Uterus (tissue), 4 donors: ENCODE measurements around the gene ARRB2. TPM values are rescaled to one million over a fixed set of nuclear protein-coding genes. Genes with fewer than 3 reads are reported as not detected.

Experiments used
- DNase-seq, 2 donors: peaks; one replicate each; pipeline ENCODE4 v3.0.0-alpha.2; 2019 to 2020
- H3K27ac ChIP-seq, 2 donors: fragments of 200-600 bp; sonication (generic); 1 replicate in 1 of 2; 2 replicates in 1 of 2; pipeline ENCODE4 v1.5.1; 2016 to 2018
- H3K27me3 ChIP-seq, 2 donors: fragments of 200-600 bp; sonication (generic); one replicate each; pipeline ENCODE4 v1.5.1; 2018 to 2019; ENCODE audit warnings: control low read depth in 1 of 2
- H3K36me3 ChIP-seq, 2 donors: fragments of 200-600 bp; sonication (generic); one replicate each; pipeline ENCODE4 v1.5.1; 2019; ENCODE audit warnings: control low read depth in 1 of 2
- H3K4me1 ChIP-seq, 2 donors: fragments of 200-600 bp; sonication (generic); one replicate each; pipeline ENCODE4 v1.5.1; 2018 to 2019; ENCODE audit warnings: control low read depth in 1 of 2
- H3K4me3 ChIP-seq, 2 donors: fragments of 200-600 bp; sonication (generic); 1 replicate in 1 of 2; 2 replicates in 1 of 2; pipeline ENCODE4 v1.5.1; 2018 to 2019; ENCODE audit warnings: mild to moderate bottlenecking in 1 of 2
- H3K9me3 ChIP-seq, 2 donors: fragments of 200-600 bp; sonication (generic); one replicate each; pipeline ENCODE4 v1.5.1; 2019; ENCODE audit warnings: control low read depth in 1 of 2
- POLR2A ChIP-seq, 2 donors: fragments of 450-650 bp; IDR thresholded peaks; one replicate each; pipeline ENCODE4 v1.6.1; 2016; ENCODE audit warnings: antibody characterized with exemption in 2 of 2, mild to moderate bottlenecking in 1 of 2, moderate library complexity in 1 of 2
- intact Hi-C: fragments of 100-400 bp; cut with DNase I; formaldehyde crosslinking; loops from one replicate; pipeline ENCODE4 v1.15.1; 2023; ENCODE audit warnings: low total_unique reads
- total RNA-seq, 4 donors: library from RNA; depleted of rRNA in 3 of 4; stranded (reverse); fragments of >200 nt in 3 of 4; gene quantifications; one replicate each; pipeline versions ENCODE4 v1.1.0 to v1.2.4, GENCODE V29; 2014 to 2023
- TF ChIP-seq, protein P1 (sequence below), 4 experiments: fragments of 200-600 bp in 2 of 4; fragments of 450-650 bp in 2 of 4; sonication (generic) in 2 of 4; IDR thresholded peaks; one replicate each; pipeline ENCODE4 v1.5.1; 2016 to 2019; ENCODE audit warnings: antibody characterized with exemption in 4 of 4, mild to moderate bottlenecking in 2 of 4, moderate library complexity in 1 of 4
- donor health status: DM: yes; HTN: yes; CAD: no.

The ARRB2 gene
- total RNA-seq, 4 donors from 2014 or later, result 11.6 to 48.5 (median 40.8) TPM

- Histone ChIP-seq H3K4me1 (peaks cover 0 to 3% of the 10 kb centered on the region in 2 donors), H3K36me3 (no peaks in the 10 kb centered on the region), H3K27ac (no peak overlapping the region), H3K9me3 (no peaks in the 10 kb centered on the region), H3K4me3 (no peak overlapping the region), H3K27me3 (no peaks in the 10 kb centered on the region)
- TF ChIP-seq, protein P1, sequence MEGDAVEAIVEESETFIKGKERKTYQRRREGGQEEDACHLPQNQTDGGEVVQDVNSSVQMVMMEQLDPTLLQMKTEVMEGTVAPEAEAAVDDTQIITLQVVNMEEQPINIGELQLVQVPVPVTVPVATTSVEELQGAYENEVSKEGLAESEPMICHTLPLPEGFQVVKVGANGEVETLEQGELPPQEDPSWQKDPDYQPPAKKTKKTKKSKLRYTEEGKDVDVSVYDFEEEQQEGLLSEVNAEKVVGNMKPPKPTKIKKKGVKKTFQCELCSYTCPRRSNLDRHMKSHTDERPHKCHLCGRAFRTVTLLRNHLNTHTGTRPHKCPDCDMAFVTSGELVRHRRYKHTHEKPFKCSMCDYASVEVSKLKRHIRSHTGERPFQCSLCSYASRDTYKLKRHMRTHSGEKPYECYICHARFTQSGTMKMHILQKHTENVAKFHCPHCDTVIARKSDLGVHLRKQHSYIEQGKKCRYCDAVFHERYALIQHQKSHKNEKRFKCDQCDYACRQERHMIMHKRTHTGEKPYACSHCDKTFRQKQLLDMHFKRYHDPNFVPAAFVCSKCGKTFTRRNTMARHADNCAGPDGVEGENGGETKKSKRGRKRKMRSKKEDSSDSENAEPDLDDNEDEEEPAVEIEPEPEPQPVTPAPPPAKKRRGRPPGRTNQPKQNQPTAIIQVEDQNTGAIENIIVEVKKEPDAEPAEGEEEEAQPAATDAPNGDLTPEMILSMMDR (IDR thresholded peaks at IDR 0.05), result no peak
- TF ChIP-seq POLR2A (IDR thresholded peaks at IDR 0.05), result no peak
- intact Hi-C loops, result no loop called here
- DNase-seq, result no peak
Measured at GRCh38 chr17:4716081-4716480, 5.6 kb downstream of the ARRB2 start.

DNA sequence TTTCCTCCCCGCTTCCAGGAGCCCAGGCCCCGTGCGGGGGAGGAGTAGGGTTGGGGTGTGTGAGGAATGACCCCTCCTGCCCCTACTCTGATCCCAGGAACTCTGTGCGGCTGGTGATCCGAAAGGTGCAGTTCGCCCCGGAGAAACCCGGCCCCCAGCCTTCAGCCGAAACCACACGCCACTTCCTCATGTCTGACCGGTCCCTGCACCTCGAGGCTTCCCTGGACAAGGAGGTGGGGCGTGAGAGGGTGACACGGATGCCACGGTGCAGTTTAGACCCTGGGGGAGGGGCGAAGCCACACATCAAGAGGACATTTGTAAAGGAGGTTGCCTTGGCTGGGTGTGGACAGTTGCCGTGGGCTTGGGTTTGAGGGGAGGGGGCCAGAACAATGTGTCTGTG is 7.4 kb downstream of the ARRB2 start:
- no peak for TF ChIP-seq POLR2A (IDR thresholded peaks at IDR 0.05)
- TF ChIP-seq, protein P1 (IDR thresholded peaks at IDR 0.05), result no peak
- intact Hi-C loops, result no loop called here
- H3K9me3 ChIP-seq, result no peaks in the 10 kb centered on the region
- no peak overlapping the region for H3K4me3 ChIP-seq
- DNase-seq, result no peak
- H3K4me1 ChIP-seq, result no peaks in the 10 kb centered on the region
- no peaks in the 10 kb centered on the region for H3K27me3 ChIP-seq
- H3K36me3 ChIP-seq, result no peaks in the 10 kb centered on the region
- H3K27ac ChIP-seq, result no peak overlapping the region

DNA sequence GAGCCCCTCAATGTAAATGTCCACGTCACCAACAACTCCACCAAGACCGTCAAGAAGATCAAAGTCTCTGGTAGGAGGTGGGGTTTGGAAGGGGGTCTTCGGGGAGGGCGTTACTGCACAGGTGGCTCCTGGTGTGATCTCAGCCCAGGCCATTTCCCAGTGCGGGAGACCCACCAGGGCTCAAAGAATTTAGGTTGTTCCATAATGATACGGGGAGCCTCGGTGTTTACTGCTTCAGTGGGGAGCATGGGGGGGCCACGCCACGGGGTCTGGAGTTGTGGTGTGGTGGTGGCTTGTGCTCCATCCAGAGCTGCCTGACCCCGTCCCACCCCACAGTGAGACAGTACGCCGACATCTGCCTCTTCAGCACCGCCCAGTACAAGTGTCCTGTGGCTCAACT is 7.8 kb downstream of the ARRB2 start:
- TF ChIP-seq POLR2A (IDR thresholded peaks at IDR 0.05), result no peak
- TF ChIP-seq, protein P1 (IDR thresholded peaks at IDR 0.05), result no peak
- Histone ChIP-seq H3K27me3 (no peaks in the 10 kb centered on the region), H3K9me3 (no peaks in the 10 kb centered on the region), H3K4me3 (no peak overlapping the region), H3K36me3 (no peaks in the 10 kb centered on the region), H3K4me1 (no peaks in the 10 kb centered on the region), H3K27ac (no peak overlapping the region)
- no peak for DNase-seq
- intact Hi-C loops, result no loop called here

GRCh38 chr17:4719146-4719545 is 8.7 kb downstream of the ARRB2 start:
- intact Hi-C loops, result no loop called here
- H3K9me3 ChIP-seq, result no peaks in the 10 kb centered on the region
- no peak overlapping the region for H3K4me3 ChIP-seq
- H3K27me3 ChIP-seq, result no peaks in the 10 kb centered on the region
- no peak for DNase-seq
- no peaks in the 10 kb centered on the region for H3K4me1 ChIP-seq
- H3K36me3 ChIP-seq, result no peaks in the 10 kb centered on the region
- no peak overlapping the region for H3K27ac ChIP-seq
- TF ChIP-seq, protein P1 (IDR thresholded peaks at IDR 0.05), result no peak
- no peak for TF ChIP-seq POLR2A (IDR thresholded peaks at IDR 0.05)

- Histone ChIP-seq H3K4me3 (no peak overlapping the region), H3K9me3 (no peaks in the 10 kb centered on the region), H3K4me1 (no peaks in the 10 kb centered on the region), H3K36me3 (no peaks in the 10 kb centered on the region), H3K27me3 (no peaks in the 10 kb centered on the region), H3K27ac (no peak overlapping the region)
- TF ChIP-seq POLR2A (IDR thresholded peaks at IDR 0.05), result no peak
- TF ChIP-seq, protein P1 (IDR thresholded peaks at IDR 0.05), result no peak
- intact Hi-C loops, result no loop called here
- no peak for DNase-seq
Measured at GRCh38 chr17:4719684-4720221, 9.3 kb downstream of the ARRB2 start.
